Tibial nerve (tissue), 4 donors: ENCODE results near the gene LTB. TPM values are rescaled to one million over a fixed set of nuclear protein-coding genes. Genes with fewer than 3 reads are reported as not detected.
A peak's percentile ranks its signal among the peaks of the same experiment; 100 is the strongest.

Experiments
- DNase-seq, 2 donors: peaks; one replicate each; pipeline ENCODE4 v3.0.0-alpha.2; 2019; ENCODE audit warnings: low spot score in 2 of 2
- H3K27ac ChIP-seq, 4 donors: fragments of 200-600 bp; sonication (generic) in 3 of 4; one replicate each; pipeline ENCODE4 v1.5.1; 2017 to 2019; ENCODE audit warnings: mild to moderate bottlenecking in 1 of 4
- H3K27me3 ChIP-seq, 2 donors: fragments of 200-600 bp; sonication (generic) in 1 of 2; one replicate each; pipeline versions ENCODE4 v1.5.1 to v1.6.0; 2017 to 2019
- H3K36me3 ChIP-seq, 3 donors: fragments of 200-600 bp; sonication (generic); one replicate each; pipeline ENCODE4 v1.5.1; 2018 to 2019
- H3K4me1 ChIP-seq, 4 donors: fragments of 200-600 bp; sonication (generic) in 3 of 4; one replicate each; pipeline ENCODE4 v1.5.1; 2017 to 2019
- H3K4me3 ChIP-seq, 4 donors: fragments of 200-600 bp; sonication (generic) in 3 of 4; one replicate each; pipeline ENCODE4 v1.5.1; 2017 to 2019; ENCODE audit warnings: mild to moderate bottlenecking in 1 of 4, moderate library complexity in 1 of 4
- H3K9me3 ChIP-seq, 4 donors: fragments of 200-600 bp; sonication (generic) in 3 of 4; one replicate each; pipeline ENCODE4 v1.5.1; 2017 to 2019
- CTCF ChIP-seq, 5 experiments: fragments of 200-600 bp in 3 of 5; fragments of 450-650 bp in 2 of 5; sonication (generic) in 3 of 5; IDR thresholded peaks; one replicate each; pipeline ENCODE4 v1.5.1; 2016 to 2019; ENCODE audit warnings: antibody characterized with exemption in 5 of 5, mild to moderate bottlenecking in 3 of 5, moderate library complexity in 2 of 5
- EP300 ChIP-seq, 2 donors: sonication (generic); formaldehyde crosslinking; IDR thresholded peaks; one replicate each; pipeline ENCODE4 v1.6.1; 2017; ENCODE audit warnings: antibody characterized with exemption in 2 of 2, mild to moderate bottlenecking in 1 of 2
- POLR2A ChIP-seq, 2 donors: fragments of 450-650 bp; IDR thresholded peaks; one replicate each; pipeline ENCODE4 v1.6.1; 2017; ENCODE audit warnings: antibody characterized with exemption in 2 of 2, mild to moderate bottlenecking in 2 of 2, moderate library complexity in 2 of 2
- WGBS, 2 donors: methylation state at CpG; one replicate each; pipeline ENCODE4 v1.1.5; 2018; 5-methylcytosine and 5-hydroxymethylcytosine counted together
- total RNA-seq, 4 donors: library from RNA; depleted of rRNA; stranded (reverse); fragments of >200 nt; gene quantifications; one replicate each; pipeline ENCODE4 v1.1.0, GENCODE V29; 2016

LTB gene
- total RNA-seq, 4 donors from 2014 or later: not detected

DNA sequence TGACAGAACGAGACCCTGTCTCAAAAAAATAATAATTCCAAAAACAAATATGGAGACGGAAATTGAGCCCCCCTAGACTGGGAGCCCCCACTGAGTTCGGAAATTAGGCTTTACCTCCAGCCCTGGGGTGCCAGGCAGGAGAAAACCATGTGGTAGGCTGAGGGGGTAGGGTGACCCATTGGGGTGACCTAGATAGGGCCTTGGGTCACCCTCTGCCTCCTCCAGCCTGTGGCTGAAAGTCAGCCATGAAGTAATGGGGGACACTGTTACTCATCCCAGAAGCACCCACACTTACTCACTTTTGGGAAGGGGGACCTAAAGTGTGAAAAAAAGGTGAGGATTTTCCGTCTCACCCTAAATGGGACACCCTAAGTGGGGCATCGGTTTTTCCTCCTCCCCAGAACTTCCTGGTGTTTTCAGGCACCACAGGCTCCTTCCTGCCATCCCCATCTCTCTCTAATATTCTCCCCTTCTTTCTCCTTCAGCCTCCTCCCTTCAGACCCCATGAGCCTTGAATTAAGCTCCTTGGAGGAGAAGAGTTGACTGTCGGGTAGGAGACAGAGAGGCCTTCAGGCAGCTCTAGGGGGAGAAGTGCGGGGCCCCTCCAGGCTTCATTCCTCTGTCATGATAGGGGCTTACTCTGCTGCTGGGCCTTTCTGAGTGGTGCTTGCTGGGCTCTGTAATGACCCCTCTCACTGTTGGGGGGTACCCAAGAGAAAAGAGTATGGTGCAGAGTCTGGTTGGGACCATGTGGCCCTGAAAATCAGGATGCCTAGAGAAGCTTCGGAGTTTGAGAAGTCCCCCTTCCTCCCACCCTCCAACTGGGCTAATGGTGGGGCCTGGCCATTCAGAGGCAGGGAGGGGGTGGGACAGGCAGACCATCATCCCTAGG lies 2.4 kb downstream of the LTB start:
- 88 to 94% methylated on average over 8 of the region's 8 CpGs for WGBS, 2 donors
- Histone ChIP-seq H3K36me3 (no peaks in the 10 kb centered on the region), H3K9me3 (no peaks in the 10 kb centered on the region), H3K27me3 (no peaks in the 10 kb centered on the region), H3K4me1 (peaks cover 0 to 19% (median 7%) of the 10 kb centered on the region in 4 donors), H3K27ac (peak overlapping the region in 1 of 4 donors; percentile 78), H3K4me3 (peak overlapping the region in 1 of 4 donors; percentile 71)
- TF ChIP-seq CTCF (IDR thresholded peaks at IDR 0.05) (no peak), EP300 (IDR thresholded peaks at IDR 0.05) (no peak), POLR2A (IDR thresholded peaks at IDR 0.05) (no peak)
- DNase-seq: no peak

DNA sequence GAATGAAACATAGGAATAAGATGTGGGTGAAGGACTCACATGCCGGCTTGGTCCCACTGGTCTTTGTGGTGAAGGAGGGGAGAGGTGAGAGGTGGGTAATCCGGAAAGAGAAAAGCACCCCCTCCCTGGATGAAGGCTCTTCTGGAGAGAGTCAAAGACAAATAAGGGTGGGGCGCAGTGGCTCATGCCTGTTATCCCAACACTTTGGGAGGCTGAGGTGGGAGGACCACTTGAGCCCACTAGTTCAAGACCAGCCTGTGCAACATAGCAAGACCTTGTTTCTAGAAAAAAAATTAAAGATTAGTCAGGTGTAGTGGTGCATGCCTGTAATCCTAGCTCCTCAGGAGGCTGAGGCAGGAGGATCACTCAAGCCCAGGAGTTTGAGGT lies 3.1 kb downstream of the LTB start:
- no peak overlapping the region for H3K4me3 ChIP-seq
- H3K27me3 ChIP-seq: no peaks in the 10 kb centered on the region
- H3K27ac ChIP-seq: no peak overlapping the region
- peaks cover 0 to 19% (median 9%) of the 10 kb centered on the region in 4 donors for H3K4me1 ChIP-seq
- WGBS, 2 donors: 91 to 93% methylated on average over 3 of the region's 3 CpGs
- H3K36me3 ChIP-seq: no peaks in the 10 kb centered on the region
- TF ChIP-seq CTCF (IDR thresholded peaks at IDR 0.05): no peak
- H3K9me3 ChIP-seq: no peaks in the 10 kb centered on the region
- no peak for DNase-seq

- TF ChIP-seq POLR2A (IDR thresholded peaks at IDR 0.05): no peak
- no peak for TF ChIP-seq CTCF (IDR thresholded peaks at IDR 0.05)
- no peak for TF ChIP-seq EP300 (IDR thresholded peaks at IDR 0.05)
- no peak for DNase-seq
- WGBS, 2 donors: 83 to 88% methylated on average over 12 of the region's 12 CpGs
Observed at GRCh38 chr6:31578184-31579118, 3.8 kb downstream of the LTB start.

DNA sequence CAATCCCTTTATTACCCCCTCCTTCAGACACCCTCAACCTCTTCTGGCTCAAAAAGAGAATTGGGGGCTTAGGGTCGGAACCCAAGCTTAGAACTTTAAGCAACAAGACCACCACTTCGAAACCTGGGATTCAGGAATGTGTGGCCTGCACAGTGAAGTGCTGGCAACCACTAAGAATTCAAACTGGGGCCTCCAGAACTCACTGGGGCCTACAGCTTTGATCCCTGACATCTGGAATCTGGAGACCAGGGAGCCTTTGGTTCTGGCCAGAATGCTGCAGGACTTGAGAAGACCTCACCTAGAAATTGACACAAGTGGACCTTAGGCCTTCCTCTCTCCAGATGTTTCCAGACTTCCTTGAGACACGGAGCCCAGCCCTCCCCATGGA lies 4.7 kb downstream of the LTB start:
- Histone ChIP-seq H3K27ac (no peak overlapping the region), H3K9me3 (no peaks in the 10 kb centered on the region), H3K4me3 (no peak overlapping the region), H3K4me1 (peaks cover 0 to 17% (median 9%) of the 10 kb centered on the region in 4 donors), H3K36me3 (no peaks in the 10 kb centered on the region), H3K27me3 (no peaks in the 10 kb centered on the region)
- TF ChIP-seq POLR2A (IDR thresholded peaks at IDR 0.05) (no peak), CTCF (IDR thresholded peaks at IDR 0.05) (no peak), EP300 (IDR thresholded peaks at IDR 0.05) (no peak)
- no peak for DNase-seq
- WGBS, 2 donors: 83 to 87% methylated on average over 3 of the region's 3 CpGs

More at GRCh38 chr6:31578184-31579118, 3.8 kb downstream of the LTB start:
- Histone ChIP-seq H3K4me1 (peaks cover 0 to 19% (median 9%) of the 10 kb centered on the region in 4 donors), H3K27ac (no peak overlapping the region), H3K4me3 (no peak overlapping the region), H3K27me3 (no peaks in the 10 kb centered on the region), H3K9me3 (no peaks in the 10 kb centered on the region), H3K36me3 (no peaks in the 10 kb centered on the region)
